ENCODE results near the gene LMF2.

LMF2 gene

DNA sequence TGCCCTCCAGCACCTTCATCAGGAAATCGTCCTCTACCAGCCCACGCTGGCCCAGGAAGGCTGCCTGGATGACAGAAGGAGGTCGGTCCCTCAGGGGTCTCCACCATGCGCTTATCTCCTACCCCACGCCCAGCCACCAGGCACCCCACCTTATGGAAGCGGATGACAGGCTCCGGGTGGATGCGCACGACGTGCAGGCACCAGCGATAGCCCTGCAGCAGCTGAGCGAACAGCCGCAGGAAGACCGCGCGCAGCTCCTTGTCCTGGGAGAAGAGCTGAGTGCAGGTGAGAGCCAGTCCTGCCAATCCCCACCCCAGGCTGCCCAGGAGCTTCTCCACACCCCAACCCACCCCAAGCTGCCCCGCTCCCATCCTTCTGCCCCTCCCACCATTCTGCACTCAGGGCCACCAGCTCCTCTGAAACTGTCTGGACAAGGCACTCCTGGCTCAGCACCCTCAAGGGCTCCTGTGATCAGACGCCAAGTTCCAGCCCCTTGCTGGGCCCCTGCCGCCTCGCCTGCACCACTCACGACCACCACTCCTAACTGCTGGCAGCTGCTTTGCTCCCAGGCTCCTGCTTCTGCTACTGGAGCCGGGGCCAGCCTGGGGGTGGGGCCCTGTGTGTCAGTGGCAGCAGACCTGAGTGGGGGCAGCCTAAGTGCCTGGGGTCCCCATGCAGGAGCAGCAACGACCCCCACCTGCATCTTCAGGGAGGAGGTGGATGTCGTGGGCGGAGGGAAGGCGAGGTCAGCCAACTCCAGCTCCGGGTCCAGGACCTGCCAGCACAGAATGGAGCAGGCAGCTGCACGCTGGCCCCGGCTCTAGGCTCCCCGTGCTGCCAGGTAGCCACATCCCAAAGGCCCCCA lies 42.2 kb downstream of the LMF2 start:
- no peak for DNase-seq (ENCODE audit: low read depth in 1 of 2, low spot score in 1 of 2)

DNA sequence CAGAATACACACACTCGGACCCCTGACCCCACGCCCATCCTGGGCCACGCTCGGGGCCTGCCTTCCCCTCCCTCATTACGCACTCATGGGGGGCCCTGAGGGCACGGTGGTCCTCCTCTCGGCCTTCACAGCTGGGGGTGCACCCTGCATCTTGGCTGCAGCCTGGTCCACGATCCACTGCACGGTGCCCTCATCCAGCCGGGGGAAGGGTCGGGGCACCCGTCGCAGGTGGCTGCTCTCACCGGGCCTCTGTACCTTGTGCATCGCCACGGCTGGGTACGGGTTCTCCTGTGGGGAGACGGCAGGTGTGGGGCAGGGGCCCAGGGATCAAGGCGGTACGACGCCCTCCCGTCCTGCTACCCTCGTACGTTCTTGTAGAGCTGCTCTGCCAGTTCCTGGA lies 43.1 kb downstream of the LMF2 start:
- no peak for DNase-seq (ENCODE audit: low read depth in 1 of 2, low spot score in 1 of 2)

DNA sequence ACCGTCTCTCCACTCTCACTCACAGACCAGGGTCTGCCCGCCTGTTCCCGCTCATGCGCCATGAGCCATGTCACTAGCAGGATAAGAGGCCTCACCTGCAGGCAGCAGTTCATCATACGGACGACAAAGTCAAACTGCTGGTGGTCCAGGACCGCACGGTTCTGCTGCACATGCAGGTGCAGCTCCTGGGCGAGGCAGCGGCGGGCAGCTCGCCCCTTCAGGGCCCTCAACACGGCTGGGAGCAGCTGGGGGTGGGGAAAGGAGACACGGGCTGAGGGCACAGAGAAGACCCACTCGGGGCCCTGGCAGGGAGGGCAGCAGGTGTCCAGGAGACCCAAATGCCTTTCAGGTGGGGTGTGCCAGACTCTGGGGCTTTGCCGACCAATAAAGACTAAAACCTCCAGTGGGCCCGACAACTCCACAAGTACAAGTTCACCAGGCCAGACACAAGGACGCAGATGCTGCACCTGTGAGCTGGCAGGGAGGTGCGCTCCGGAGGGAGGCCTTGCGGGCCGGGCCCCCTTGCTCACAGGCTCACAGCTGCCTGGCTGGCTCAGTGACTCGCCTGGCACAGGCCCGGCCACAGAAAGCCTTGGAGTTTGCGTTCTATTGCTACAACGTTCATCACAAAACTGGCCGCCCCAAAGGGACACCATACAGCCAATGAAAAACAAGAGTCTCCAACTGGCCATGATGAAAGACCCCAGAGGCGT lies 44.2 kb downstream of the LMF2 start:
- DNase-seq (ENCODE audit: low read depth in 1 of 2, low spot score in 1 of 2), result no peak

DNA sequence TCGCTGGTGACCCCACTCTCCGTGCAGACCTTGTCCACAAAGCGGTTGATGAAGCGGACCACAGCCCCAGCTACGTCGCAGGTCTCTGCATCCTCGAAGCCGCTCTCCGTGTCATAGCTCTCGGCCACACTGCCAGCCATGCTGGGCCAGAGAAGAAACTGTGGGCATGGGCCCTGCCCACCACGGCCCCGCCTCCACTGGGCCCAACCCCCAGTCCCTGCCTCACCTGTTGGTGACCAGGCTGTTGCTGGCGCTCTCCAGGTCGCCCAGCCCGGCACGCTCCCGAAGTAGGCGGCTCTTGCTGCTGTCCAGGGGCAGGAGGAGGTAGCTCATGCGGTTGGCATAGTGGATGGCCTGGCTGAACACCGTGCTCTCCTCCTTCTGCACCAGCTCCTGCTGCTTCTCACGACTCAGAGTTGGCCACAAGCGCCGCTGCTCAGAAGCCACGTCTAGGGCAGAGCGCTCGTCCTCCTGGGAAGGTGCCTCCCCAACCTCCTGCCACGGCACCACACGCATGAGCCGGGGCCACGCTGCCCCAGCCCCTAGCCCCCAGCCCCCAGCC lies 45.4 kb downstream of the LMF2 start:
- DNase-seq (ENCODE audit: low read depth in 1 of 2, low spot score in 1 of 2), result no peak

DNA sequence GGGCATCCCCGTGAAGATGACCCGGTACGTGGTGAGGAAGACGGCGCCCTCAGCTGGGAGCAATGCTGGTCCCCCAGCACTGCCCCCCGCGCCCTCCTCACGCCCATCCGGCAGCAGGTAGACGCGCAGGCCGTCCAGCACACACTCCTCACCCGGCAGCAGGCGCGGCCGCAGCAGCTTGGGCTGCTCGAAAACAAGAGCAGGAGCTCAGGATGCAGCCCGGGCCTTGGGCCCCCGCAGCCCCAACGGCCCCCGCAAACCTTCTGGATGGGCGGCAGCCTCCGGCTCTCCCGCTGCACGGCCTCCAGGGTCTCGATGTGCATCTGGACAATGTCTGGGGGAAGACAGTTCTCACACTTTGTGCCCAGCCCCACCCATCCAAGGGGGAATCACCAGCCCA lies 46.0 kb downstream of the LMF2 start:
- no peak for DNase-seq (ENCODE audit: low read depth in 1 of 2, low spot score in 1 of 2)

DNA sequence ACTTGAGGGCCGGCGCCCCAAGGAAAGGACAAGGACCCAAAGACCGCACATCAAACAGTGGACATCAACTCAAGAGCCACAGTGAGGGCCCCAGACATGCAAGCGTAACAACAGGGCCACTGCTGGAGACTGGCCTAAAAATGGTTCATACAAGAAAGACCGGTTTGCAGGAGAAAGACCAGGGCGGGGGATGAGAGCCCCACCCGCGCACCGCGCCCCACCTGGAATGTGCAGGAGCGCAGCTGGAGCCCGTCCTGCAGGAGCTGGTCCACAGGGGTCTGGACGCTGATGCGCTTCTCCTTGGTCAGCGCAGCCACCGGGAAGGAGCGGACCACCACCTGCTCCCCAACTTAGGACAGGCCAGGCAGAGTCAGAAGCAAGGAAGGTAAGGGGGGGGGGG lies 46.6 kb downstream of the LMF2 start:
- no peak for DNase-seq (ENCODE audit: low read depth in 1 of 2, low spot score in 1 of 2)

DNA sequence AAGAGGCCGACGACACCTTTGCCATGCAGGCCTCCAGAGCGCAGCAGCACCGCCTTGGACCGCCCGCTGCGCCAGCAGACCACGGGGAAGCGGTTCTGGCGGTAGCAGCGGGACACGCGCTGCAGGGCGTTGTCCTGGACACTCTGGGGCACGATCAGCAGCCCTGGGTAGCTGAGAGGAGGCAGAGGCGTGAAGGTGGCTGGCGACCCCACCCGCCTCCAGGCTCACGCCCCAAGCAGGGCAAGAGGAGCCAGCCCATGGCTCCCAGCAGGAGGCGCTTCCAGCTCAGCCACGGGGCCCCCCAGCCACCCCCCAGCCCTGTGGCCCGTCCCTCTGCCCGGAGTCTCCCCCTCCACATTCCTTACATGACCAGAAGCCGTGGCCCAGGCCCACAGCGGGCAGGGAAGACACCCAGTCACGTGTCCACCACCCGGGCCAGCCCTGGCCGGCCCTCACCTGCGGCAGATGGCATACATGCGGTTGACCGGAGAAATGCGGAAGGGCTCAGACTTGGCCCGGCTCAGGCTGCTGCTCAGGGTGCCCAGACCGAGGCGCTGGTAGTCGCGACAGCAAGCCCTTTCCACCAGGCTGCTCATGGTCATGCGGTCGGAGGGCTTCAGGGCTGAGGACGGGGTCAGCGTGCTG lies 47.9 kb downstream of the LMF2 start:
- DNase-seq (ENCODE audit: low read depth in 1 of 2, low spot score in 1 of 2), result no peak

DNA sequence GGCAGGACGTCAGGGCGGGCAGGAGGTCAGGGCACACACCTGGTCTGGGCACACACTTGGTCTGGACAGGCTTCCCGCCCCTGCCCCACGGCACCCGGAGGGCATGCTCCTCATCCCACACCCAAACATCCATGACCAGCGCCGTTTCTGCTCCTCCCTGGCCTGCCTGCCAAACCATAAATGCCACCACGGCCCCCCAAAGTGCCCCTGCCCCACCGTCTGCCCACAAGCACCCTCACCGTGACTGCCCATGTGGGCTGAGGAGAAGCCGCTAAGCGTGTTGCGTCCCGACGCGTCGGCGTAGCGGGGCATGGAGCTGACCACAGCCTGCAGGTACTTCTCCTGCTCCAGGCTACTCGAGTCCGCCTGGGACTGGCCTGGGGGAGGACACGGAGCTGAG lies 48.5 kb downstream of the LMF2 start:
- DNase-seq (ENCODE audit: low read depth in 1 of 2, low spot score in 1 of 2), result no peak

DNA sequence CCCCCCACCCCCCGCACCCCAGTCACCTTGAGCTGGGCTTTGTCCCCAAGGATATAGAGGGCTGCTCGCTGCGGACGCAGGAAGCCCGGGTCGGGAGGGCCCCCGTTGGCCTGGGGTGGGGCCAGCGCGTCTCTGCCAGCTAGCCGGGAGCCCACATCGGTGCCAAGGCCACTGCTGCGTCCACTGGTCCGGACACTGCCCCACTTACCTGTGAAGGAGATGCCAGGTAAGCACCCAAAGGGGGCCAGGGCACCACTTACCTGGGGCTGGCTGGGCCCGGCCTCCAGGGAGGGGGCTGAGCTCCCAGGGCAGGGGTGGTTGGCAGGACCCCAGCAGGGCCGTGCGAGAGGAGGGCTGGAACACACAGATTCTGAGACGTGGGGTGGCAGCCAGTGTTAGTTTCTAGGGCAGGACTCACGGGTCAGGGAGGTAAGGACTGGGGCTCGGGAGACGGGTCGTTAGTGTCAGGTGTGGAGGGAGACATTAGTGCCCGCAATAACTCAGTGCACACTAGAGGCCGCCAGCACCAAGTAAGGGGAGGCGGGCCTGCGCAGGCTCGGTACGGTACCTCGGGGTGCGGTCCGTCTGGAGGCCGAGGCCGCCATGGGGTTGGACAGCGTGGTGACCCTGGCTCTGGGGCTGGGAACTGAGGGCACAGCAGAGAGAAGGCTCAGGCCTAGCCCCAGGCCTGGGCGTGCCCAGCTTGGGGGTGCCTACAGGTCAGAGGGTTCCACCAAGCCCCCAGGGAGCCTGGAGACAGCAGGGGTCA lies 50.9 kb downstream of the LMF2 start:
- no peak for DNase-seq (ENCODE audit: low read depth in 1 of 2, low spot score in 1 of 2)

DNA sequence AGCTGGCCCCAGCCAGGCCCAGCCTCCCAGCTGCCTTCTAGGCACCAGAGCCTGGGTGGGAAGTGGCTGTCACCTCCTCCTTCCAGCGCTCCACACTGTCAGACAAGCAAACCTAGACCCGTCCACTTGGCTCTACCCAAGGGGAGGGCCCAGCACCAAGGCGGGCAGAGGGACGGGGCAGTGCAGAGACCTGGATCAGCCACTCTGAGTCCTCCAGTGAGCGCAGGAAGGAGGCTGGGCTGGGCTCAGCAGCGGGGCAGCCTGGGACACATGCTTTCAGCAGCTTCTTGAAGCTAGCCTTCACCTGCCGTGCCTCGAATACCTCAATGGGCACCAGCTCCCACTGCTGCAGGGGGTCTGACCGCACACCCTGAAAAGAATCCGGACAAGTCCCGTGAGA lies 51.5 kb downstream of the LMF2 start:
- no peak for DNase-seq (ENCODE audit: low read depth in 1 of 2, low spot score in 1 of 2)

DNA sequence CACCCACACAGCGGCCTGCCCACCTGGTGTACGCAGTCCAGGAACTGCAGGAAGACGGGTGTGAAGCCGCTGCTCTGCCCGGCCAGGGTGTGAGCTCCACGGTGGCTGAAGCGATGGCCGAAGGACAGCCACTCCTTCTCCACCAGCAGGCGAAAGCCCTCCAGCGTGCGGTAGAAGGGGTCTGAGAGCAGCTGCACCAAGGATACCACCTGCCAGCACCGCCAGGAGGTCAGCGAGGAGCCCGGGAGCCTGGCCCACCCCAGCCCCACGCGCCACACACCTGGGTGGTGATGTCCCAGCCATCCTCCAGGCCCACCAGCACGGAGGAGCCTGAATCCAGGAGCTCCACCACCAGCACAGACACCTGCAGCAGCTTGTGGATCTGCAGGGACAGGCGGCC lies 52.3 kb downstream of the LMF2 start:
- DNase-seq (ENCODE audit: low read depth in 1 of 2, low spot score in 1 of 2), result no peak

DNA sequence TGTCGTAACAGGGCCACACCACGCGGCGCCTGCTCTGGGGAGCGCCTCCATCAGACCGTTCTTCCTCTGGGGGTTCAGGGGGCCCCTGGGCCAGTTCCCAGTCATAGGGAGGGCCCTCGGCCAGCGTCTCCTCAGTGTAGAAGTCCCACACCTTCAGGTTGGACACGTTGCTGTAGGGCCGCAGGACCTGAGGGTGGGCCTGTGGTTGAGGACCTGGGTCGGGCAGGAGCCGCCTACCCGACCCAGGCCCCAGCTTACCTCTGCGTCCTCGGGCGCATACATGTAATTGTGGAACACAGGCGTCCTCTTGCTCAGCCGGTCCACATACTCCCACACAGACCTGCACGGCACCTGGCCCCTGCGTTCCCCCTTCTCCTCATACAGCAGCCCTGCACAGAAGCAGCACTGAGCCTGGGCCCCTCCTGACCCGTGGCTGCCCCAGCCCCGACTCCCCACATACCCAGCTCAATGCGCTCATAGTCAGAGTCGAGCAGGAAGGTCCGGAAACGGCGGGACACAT lies 52.9 kb downstream of the LMF2 start:
- DNase-seq (ENCODE audit: low read depth in 1 of 2, low spot score in 1 of 2), result no peak
